Panc1 (cell line): ENCODE data around the gene TNS4. TPM values are rescaled to one million over a fixed set of nuclear protein-coding genes. Genes with fewer than 3 reads are reported as not detected.

Experiments
- ATAC-seq: fragments of 200-7000 bp; cut with Tn5 transposase; 2 replicates; pipeline ENCODE4 v1.9.1; 2020; ENCODE audit warnings: mild to moderate bottlenecking, moderate library complexity
- BruUV-seq: library from RNA; stranded (reverse); fragments of 400-500 nt; replicated peaks from 2 replicates; lab custom pipeline; 2021; lab: Mats Ljungman, UMichigan
- CTCF ChIA-PET: fragments of 300-600 bp; sonication (Branson Sonifier 250); formaldehyde crosslinking; loops from one replicate; lab custom pipeline; 2022; ENCODE audit warnings: antibody characterized with exemption; lab: Charles Lee
- POLR2A ChIA-PET: fragments of 300-600 bp; sonication (Branson Sonifier 250); formaldehyde crosslinking; loops from one replicate; lab custom pipeline; 2022; ENCODE audit warnings: antibody characterized with exemption; lab: Charles Lee
- DNase-seq: peaks from one replicate; pipeline ENCODE4 v3.0.0-alpha.2; 2010; ENCODE audit warnings: low read depth, low spot score
- H3K27ac ChIP-seq: 2 replicates; pipeline ENCODE4 v1.5.1; 2011; ENCODE audit warnings: mild to moderate bottlenecking, low read length, inconsistent platforms
- H3K27me3 ChIP-seq: fragments of 200-500 bp; sonication (Bioruptor generic); 2 replicates; pipeline ENCODE4 v1.6.0; 2014; ENCODE audit warnings: low read length, inconsistent platforms; ENCODE audit not compliant: control insufficient read depth, insufficient read depth
- H3K36me3 ChIP-seq: fragments of 200-500 bp; sonication (Bioruptor generic); 2 replicates; pipeline ENCODE4 v1.5.1; 2014; ENCODE audit warnings: inconsistent platforms, mild to moderate bottlenecking, low read length, moderate library complexity; ENCODE audit not compliant: control insufficient read depth, insufficient read depth
- H3K4me1 ChIP-seq: 2 replicates; pipeline ENCODE4 v1.5.1; 2011; ENCODE audit warnings: inconsistent platforms, mild to moderate bottlenecking, low read length, moderate library complexity; ENCODE audit not compliant: control insufficient read depth, insufficient read depth
- H3K4me3 ChIP-seq, 2 experiments: 2 replicates each; pipeline ENCODE4 v1.5.1; 2011 to 2012; ENCODE audit warnings: low read depth in 2 of 2, low read length in 2 of 2, mild to moderate bottlenecking in 2 of 2, inconsistent platforms in 1 of 2, moderate library complexity in 1 of 2
- H3K9me3 ChIP-seq: fragments of 200-500 bp; sonication (Bioruptor generic); 2 replicates; pipeline ENCODE4 v1.5.1; 2014; ENCODE audit warnings: low read depth, mild to moderate bottlenecking, inconsistent platforms, low read length, moderate library complexity; ENCODE audit not compliant: control insufficient read depth, insufficient read depth
- POLR2AphosphoS5 ChIP-seq: IDR thresholded peaks from 2 replicates; pipeline ENCODE4 v1.6.1; 2012; ENCODE audit warnings: mild to moderate bottlenecking, low read depth, low read length, moderate library complexity
- SIN3A ChIP-seq: IDR thresholded peaks from 2 replicates; pipeline ENCODE4 v1.6.1; 2012; ENCODE audit warnings: low read depth, mild to moderate bottlenecking, low read length, moderate library complexity, borderline replicate concordance; ENCODE audit not compliant: insufficient read depth
- TCF7L2 ChIP-seq: IDR thresholded peaks from 2 replicates; pipeline ENCODE4 v1.6.1; 2011; ENCODE audit warnings: mild to moderate bottlenecking, low read depth, low read length, inconsistent platforms
- in situ Hi-C: cut with HindIII; loops from 2 replicates; pipeline ENCODE4 v1.10.0; 2016; ENCODE audit warnings: low sequenced_read_pairs, low pct_unique_long_range_greater_than_20kb
- intact Hi-C: fragments of 100-400 bp; cut with micrococcal nuclease; formaldehyde crosslinking; loops from one replicate; pipeline ENCODE4 v1.10.0; 2022; ENCODE audit not compliant: unreplicated experiment
- total RNA-seq: library from RNA; stranded (reverse); gene quantifications from one replicate; pipeline ENCODE4 v1.2.1, GENCODE V29; 2021; ENCODE audit not compliant: unreplicated experiment
- TF ChIP-seq, protein P1 (sequence below): fragments of 450-650 bp; IDR thresholded peaks from 2 replicates; pipeline ENCODE4 v1.5.1; 2017; ENCODE audit warnings: mild to moderate bottlenecking
- TF ChIP-seq, protein P2 (sequence below), 2 experiments: IDR thresholded peaks; 2 replicates each; pipeline ENCODE4 v1.6.1; 2011 to 2012; ENCODE audit warnings: low read depth in 2 of 2, control low read depth in 1 of 2, low read length in 1 of 2, mild to moderate bottlenecking in 1 of 2, moderate library complexity in 1 of 2; ENCODE audit not compliant: insufficient read depth in 1 of 2

Gene TNS4
- total RNA-seq, 1 experiment from 2014 or later, result not detected

DNA sequence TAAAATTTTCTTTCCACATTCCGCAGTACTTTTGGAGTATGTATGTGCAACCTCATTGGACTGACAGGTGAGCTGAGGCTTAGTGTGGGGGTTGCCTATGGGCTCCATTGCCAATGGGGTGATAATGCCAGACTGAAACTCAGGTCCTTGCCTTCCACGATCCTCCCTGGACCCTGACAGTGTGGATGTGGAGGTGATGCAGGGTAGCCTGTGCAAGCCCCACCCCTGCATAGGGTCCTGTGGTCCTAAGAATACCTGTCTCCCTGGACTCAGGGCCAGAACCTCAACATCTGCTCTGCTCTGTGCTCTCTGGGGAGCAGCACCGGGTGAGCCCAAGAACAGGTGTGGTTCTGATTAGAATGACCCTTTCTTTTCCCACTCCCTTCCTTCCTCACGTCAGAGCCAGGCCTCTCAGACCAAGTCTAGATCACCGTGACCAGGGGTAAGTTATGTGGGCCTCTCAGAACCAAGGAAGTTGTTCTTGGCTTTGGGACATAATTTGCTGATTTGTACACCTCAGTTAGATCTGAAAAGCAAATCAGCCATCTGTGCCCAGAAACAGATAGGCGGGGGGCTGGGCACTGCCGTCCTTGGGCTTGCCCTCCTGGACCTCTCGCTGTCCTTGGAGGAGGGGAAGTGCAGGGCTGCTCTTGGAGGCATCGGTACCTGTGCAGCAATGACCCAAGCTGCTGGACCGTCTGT is 8.4 kb upstream of the TNS4 start:
- no peak overlapping the region for H3K4me3 ChIP-seq
- intact Hi-C loops (no loop called here), in situ Hi-C loops (no loop called here)
- H3K27me3 ChIP-seq, result no peaks in the 10 kb centered on the region
- no peaks in the 10 kb centered on the region for H3K36me3 ChIP-seq
- POLR2A ChIA-PET, result no interaction called here
- no TSS peak for BruUV-seq
- H3K4me1 ChIP-seq, result peaks cover 8% of the 10 kb centered on the region
- TF ChIP-seq, protein P1, sequence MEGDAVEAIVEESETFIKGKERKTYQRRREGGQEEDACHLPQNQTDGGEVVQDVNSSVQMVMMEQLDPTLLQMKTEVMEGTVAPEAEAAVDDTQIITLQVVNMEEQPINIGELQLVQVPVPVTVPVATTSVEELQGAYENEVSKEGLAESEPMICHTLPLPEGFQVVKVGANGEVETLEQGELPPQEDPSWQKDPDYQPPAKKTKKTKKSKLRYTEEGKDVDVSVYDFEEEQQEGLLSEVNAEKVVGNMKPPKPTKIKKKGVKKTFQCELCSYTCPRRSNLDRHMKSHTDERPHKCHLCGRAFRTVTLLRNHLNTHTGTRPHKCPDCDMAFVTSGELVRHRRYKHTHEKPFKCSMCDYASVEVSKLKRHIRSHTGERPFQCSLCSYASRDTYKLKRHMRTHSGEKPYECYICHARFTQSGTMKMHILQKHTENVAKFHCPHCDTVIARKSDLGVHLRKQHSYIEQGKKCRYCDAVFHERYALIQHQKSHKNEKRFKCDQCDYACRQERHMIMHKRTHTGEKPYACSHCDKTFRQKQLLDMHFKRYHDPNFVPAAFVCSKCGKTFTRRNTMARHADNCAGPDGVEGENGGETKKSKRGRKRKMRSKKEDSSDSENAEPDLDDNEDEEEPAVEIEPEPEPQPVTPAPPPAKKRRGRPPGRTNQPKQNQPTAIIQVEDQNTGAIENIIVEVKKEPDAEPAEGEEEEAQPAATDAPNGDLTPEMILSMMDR, result no peak
- TF ChIP-seq SIN3A (no peak), POLR2AphosphoS5 (no peak), TCF7L2 (no peak)
- TF ChIP-seq, protein P2, sequence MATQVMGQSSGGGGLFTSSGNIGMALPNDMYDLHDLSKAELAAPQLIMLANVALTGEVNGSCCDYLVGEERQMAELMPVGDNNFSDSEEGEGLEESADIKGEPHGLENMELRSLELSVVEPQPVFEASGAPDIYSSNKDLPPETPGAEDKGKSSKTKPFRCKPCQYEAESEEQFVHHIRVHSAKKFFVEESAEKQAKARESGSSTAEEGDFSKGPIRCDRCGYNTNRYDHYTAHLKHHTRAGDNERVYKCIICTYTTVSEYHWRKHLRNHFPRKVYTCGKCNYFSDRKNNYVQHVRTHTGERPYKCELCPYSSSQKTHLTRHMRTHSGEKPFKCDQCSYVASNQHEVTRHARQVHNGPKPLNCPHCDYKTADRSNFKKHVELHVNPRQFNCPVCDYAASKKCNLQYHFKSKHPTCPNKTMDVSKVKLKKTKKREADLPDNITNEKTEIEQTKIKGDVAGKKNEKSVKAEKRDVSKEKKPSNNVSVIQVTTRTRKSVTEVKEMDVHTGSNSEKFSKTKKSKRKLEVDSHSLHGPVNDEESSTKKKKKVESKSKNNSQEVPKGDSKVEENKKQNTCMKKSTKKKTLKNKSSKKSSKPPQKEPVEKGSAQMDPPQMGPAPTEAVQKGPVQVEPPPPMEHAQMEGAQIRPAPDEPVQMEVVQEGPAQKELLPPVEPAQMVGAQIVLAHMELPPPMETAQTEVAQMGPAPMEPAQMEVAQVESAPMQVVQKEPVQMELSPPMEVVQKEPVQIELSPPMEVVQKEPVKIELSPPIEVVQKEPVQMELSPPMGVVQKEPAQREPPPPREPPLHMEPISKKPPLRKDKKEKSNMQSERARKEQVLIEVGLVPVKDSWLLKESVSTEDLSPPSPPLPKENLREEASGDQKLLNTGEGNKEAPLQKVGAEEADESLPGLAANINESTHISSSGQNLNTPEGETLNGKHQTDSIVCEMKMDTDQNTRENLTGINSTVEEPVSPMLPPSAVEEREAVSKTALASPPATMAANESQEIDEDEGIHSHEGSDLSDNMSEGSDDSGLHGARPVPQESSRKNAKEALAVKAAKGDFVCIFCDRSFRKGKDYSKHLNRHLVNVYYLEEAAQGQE (IDR thresholded peaks at IDR 0.05; ENCODE audit: insufficient read depth in 1 of 2, low read depth in 2 of 2, low read length in 1 of 2), result no peak
- CTCF ChIA-PET, result interaction anchor here (0.5 to 2.4 kb wide), 3 partner anchors 23 to 33 kb away, joined by 3 to 11 read pairs (median 9); no protein-coding TSS in a partner anchor
- ATAC-seq, result peak; percentile 32
- H3K27ac ChIP-seq, result no peak overlapping the region
- no peaks in the 10 kb centered on the region for H3K9me3 ChIP-seq
- DNase-seq, result no peak

DNA sequence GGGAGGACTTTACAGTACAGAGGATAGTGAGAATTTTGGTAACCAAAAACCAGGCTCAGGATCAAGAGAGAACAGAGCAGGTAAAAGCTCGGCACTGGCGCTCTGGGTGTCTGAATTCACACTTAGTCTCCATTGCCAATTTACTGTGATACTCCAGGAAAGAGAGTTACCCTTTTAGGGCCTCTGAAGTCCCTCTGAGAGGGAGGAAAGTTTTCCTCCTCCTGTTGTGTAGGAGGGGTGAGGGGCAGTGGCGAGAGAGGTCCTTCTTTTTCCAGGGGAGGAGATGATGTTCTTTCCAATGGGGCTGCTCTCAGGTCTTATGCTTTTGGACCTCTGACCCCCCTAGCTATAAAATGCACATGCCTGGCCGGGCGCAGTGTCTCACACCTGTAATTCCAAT is 5.4 kb upstream of the TNS4 start:
- ChIA-PET CTCF (interaction anchor here (0.6 kb wide), 1 partner anchor 29 kb away, joined by 6 read pairs; no protein-coding TSS in a partner anchor), POLR2A (no interaction called here)
- H3K36me3 ChIP-seq, result no peaks in the 10 kb centered on the region
- H3K27me3 ChIP-seq, result no peaks in the 10 kb centered on the region
- in situ Hi-C loops, result no loop called here
- TF ChIP-seq, protein P1, result no peak
- TF ChIP-seq POLR2AphosphoS5, result no peak
- TF ChIP-seq TCF7L2, result no peak
- no peak for TF ChIP-seq SIN3A
- TF ChIP-seq, protein P2 (IDR thresholded peaks at IDR 0.05; ENCODE audit: insufficient read depth in 1 of 2, low read depth in 2 of 2, low read length in 1 of 2), result no peak
- no TSS peak for BruUV-seq
- H3K4me1 ChIP-seq, result peaks cover 8% of the 10 kb centered on the region
- DNase-seq (no peak), ATAC-seq (no peak)
- H3K9me3 ChIP-seq, result no peaks in the 10 kb centered on the region
- intact Hi-C loops, result no loop called here
- no peak overlapping the region for H3K4me3 ChIP-seq
- H3K27ac ChIP-seq, result no peak overlapping the region
